Ishikawa (cell line): Measurements from ENCODE around the gene PTPRN2.

ENCODE experiments used
- CEBPB ChIP-seq: IDR thresholded peaks from 2 replicates; pipeline ENCODE4 v1.6.1; 2012
- EP300 ChIP-seq: IDR thresholded peaks from 2 replicates; pipeline ENCODE4 v1.6.1; 2012; ENCODE audit warnings: borderline replicate concordance
- FOXM1 ChIP-seq: IDR thresholded peaks from 2 replicates; pipeline ENCODE4 v1.6.1; 2012; ENCODE audit warnings: low read depth, borderline replicate concordance
- TAF1 ChIP-seq: IDR thresholded peaks from 2 replicates; pipeline ENCODE4 v1.6.1; 2012; ENCODE audit warnings: low read depth, mild to moderate bottlenecking
- USF1 ChIP-seq: IDR thresholded peaks from 2 replicates; pipeline ENCODE4 v1.6.1; 2012
- TF ChIP-seq, protein P1 (sequence below): IDR thresholded peaks from 2 replicates; pipeline ENCODE4 v1.6.1; 2012
- TF ChIP-seq, protein P2 (sequence below): IDR thresholded peaks from 2 replicates; pipeline ENCODE4 v1.6.1; 2012; ENCODE audit warnings: low read depth, mild to moderate bottlenecking

- TF ChIP-seq EP300 (no peak), FOXM1 (no peak), CEBPB (no peak), TAF1 (no peak), USF1 (no peak)
- TF ChIP-seq, protein P1, sequence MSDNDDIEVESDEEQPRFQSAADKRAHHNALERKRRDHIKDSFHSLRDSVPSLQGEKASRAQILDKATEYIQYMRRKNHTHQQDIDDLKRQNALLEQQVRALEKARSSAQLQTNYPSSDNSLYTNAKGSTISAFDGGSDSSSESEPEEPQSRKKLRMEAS = no peak
- TF ChIP-seq, protein P2, sequence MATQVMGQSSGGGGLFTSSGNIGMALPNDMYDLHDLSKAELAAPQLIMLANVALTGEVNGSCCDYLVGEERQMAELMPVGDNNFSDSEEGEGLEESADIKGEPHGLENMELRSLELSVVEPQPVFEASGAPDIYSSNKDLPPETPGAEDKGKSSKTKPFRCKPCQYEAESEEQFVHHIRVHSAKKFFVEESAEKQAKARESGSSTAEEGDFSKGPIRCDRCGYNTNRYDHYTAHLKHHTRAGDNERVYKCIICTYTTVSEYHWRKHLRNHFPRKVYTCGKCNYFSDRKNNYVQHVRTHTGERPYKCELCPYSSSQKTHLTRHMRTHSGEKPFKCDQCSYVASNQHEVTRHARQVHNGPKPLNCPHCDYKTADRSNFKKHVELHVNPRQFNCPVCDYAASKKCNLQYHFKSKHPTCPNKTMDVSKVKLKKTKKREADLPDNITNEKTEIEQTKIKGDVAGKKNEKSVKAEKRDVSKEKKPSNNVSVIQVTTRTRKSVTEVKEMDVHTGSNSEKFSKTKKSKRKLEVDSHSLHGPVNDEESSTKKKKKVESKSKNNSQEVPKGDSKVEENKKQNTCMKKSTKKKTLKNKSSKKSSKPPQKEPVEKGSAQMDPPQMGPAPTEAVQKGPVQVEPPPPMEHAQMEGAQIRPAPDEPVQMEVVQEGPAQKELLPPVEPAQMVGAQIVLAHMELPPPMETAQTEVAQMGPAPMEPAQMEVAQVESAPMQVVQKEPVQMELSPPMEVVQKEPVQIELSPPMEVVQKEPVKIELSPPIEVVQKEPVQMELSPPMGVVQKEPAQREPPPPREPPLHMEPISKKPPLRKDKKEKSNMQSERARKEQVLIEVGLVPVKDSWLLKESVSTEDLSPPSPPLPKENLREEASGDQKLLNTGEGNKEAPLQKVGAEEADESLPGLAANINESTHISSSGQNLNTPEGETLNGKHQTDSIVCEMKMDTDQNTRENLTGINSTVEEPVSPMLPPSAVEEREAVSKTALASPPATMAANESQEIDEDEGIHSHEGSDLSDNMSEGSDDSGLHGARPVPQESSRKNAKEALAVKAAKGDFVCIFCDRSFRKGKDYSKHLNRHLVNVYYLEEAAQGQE = no peak
These were observed 1089.6 kb downstream of the PTPRN2 start for GRCh38 chr7:157497744-157498651.
